NCI-H526 (cell line): Measurements from ENCODE around the gene PPDPF.

Experiments used
- DNase-seq, 2 experiments: peaks; one replicate each; lab custom pipeline; 2025; lab: John Stamatoyannopoulos, UW

Gene PPDPF

DNA sequence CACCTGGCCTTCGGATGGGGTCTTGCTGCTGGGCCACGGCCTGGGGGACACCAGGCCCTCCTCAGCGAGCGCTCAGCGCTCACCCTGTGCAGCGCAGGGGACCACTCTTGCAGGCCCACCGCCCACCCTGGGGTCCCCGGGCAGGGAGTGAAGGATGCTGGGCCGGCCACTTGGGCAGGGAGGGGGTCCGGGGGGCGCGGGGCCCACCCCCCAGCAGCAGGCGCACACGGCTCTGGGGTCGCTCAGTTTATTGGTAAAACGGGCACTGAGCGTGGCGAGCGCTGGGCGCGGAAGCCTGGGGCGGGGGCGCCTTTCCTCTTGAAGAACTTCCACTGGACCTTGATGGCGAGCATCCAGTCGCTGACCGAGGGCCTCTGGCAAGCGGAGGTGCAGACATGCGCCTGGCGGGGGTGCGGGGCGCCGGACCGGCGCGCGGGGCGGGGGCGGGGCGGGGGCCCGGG lies 32.8 kb upstream of the PPDPF start:
- no peak for DNase-seq

DNA sequence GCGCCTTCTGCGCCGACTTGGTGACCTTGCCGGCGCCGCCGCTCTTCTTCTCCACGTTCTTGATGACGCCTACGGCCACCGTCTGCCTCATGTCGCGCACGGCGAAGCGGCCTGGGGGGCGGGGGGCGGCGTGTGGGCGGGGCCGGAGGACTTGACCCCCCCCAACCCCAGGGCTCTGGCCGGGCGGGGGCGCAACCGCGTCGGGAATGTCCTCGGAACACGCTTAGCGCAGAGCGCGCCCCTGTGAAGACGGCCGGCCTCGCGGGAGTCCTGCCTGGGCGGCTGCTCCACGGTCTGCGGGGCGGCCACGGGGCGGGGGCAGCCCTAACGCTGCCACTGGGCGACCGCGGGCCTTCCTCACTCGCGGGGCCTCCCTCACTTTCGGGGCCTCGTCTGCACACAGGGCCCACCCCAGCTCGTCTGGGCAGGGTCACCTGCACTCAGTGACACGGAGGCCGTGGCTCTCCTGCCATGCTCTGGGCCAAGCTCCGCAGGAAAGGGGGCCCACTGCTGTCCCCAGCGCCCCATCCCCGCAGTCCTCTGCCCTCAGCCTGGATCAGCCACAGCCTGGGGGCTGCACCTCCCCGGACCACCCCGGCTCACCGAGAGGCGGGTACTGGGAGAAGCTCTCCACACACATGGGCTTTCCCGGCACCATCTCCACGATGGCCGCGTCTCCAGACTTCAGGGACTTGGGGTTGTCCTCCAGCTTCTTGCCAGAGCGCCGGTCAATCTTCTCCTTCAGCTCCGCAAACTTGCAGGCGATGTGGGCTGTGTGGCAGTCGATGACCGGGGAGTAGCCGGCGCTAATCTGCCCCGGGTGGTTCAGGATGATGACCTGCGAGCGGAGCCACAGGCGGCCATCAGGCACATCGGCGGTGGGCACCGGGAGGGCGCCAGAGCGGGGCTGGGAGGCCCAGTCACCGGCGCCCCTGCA lies 32.0 kb upstream of the PPDPF start:
- DNase-seq: no peak

DNA sequence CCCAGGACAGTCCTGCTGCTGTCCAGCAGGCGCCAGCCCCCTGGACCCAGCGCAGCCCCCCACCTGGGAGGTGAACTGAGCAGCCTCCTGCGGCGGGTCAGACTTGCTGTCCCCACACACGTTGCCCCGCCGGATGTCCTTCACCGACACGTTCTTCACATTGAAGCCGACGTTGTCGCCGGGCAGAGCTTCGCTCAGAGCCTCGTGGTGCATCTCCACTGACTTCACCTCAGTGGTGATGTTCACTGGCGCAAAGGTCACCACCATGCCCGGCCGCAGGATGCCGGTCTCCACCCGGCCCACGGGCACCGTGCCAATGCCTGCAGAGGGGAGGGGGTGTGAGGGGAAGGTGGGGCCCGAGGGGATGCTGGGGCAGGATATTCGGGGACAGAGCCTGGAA lies 30.1 kb upstream of the PPDPF start:
- DNase-seq: no peak

DNA sequence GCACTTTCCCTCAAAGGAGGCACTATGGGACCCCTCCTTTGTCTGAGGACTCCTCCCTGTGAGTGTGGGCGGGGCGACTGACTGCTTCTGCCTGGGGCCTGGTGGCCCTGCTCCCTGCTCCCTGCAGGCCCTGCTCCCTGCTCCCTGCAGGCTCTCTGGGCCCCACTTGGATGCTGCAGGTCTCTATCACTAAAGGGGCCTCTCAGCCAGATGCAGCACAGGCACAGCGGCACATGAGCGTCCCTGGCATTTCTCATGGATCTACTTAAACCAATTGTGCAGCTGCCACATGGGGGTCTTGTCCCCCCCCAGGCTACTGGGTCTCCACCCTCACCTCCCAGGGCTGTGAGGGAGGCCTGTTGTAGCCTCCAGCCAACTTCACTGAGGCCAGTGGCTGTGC lies 29.5 kb upstream of the PPDPF start:
- no peak for DNase-seq

DNA sequence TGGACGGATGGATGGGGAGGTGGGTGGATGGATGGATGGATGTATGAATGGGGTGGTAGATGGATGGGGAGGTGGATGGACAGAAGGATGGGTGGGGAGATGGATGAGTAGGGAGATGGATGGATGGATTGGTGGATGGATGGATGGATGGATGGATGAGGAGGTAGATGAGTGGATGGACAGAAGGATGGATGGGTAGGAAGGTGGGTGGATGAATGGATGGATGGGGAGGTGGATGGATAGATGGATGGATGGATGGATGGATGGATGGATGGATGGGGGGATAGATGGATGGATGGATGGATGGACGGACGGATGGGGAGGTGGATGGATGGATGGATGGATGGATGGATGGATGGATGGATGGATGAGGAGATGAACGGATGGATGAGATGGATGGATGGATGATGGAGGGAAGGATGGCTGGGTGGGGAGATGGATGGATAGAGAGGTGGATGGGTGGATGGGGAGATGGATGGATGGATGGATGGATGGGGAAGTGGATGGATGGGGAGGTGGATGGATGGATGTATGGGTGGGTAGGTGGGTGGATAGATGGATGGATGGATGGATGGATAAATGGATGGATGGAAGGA lies 28.8 kb upstream of the PPDPF start:
- no peak for DNase-seq

DNA sequence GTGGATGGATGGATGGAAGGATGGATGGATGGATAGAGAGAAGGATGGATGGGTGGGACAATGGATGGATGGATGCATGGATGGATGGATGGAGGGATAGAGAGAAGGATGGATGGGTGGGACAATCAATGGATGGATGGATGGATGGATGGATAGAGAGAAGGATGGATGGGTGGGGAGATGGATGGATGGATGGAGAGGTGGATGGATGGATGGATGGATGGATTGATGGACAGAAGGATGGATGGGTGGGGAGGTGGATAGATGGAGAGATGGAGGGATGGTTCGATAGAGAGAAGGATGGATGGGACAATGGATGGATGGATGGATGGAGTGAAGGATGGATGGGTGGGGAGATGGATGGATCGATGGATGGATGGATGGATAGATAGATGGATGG lies 28.0 kb upstream of the PPDPF start:
- DNase-seq: no peak

DNA sequence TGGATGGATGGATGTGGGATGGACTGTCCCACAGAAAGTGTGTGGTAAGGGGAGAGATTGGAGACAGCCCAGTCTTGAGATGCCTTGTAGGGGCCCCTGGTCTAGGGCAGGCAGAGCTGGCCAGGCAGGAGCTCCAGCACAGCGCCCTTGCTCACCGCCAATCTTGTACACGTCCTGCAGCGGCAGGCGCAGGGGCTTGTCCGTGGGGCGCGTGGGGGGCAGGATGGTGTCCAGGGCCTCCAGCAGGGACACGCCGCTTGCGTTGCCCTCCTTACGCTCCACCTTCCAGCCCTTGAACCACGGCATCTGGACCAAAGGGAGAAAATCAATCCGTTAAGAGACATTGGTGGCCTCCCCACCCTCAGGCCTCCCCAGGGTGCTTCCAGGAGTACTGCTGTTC lies 27.6 kb upstream of the PPDPF start:
- no peak for DNase-seq

DNA sequence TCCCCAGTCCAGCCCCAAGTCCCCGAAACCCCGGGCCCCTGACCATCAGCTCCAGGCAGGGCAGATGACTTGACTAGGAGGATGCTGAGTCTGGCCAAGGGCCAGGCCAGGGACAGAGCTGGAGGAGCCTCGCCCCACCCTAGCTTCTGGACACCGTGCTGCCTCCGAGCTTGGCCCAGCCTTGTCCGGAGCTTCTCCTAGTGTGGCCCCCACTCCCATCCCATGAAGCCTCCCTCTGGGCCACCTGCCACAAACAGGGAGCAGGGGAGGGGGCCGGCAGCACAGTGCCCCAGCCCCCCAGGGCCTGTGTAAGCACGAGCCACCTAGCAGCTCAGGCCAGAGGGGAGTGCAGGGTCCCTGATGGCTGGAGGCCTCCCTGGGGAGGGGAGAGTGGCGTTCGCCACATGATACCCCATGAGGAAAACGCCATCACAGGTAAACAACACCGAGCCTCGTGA lies 27.0 kb upstream of the PPDPF start:
- DNase-seq: no peak

DNA sequence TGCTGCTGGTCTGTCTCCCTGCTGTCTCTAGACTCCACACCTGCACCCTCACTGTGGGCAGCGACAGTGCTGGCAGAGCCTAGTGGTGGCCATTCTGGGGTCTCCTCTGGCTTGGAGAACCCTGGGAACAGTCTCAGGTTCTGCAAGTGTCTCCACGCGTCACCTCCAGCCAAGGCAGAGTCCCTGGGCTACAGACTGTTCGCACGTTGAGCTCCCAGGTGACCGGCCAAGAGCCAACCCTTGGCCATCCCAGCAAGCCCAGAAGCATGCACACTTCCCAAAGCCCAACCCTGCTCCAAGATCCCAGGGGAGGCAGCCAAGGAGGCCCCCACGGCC lies 26.5 kb upstream of the PPDPF start:
- no peak for DNase-seq

DNA sequence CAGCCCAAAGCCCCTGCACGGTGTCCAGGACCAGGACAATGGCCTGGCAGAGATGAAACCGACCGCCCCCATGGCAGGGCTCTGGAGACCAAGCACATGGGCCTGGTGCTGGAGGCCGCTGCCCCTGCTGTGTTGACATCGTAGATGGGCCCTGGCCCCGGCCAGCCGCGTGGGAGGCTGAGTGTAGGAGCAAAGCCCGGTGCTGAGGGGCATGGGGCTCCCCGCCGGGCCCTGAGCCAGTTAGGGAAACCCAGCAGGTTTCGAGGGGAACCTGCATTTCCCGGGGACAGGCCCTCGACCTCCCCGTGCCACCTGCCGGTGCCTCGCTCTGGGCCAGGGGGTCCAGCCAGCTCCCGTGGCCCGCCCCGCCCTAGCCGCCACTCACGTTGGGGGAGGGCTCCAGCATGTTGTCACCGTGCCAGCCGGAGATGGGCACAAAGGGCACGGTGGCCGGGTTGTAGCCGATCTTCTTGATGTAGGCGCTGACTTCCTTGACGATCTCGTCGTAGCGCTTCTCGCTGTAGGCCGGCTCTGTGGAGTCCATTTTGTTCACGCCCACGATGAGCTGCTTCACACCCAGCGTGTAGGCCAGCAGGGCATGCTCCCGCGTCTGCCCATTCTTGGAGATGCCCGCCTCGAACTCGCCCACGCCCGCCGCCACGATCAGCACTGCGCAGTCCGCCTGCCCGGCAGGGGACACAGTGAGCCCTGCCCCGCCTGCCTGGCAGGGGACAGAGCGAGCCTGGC lies 26.0 kb upstream of the PPDPF start:
- no peak for DNase-seq

DNA sequence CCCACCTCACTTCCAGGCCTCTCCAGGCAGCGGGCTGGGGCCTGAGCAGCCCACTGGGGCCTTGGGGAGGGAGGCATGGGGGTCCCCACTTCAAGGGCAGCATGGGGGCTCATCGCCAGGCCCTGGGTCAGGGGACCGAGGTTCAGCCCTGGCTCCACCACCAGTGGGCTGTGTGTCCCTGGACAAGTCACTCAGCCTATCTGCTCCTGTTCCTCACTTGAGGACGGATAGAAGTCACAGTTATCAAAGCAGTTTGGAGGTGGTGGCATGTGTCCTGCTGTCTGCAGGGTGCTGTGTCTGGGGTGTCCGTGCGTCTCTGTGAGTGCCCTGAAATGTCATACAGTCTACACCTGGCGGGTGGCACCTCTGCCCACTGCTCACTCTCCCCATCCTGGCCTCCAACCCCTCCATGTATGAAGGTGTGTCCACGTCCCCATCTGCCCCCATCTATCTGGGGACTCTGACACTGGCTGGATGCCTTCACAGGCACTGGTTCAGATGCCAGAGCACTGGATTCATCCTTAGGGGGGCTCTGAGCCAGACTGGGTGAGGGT lies 25.3 kb upstream of the PPDPF start:
- no peak for DNase-seq

DNA sequence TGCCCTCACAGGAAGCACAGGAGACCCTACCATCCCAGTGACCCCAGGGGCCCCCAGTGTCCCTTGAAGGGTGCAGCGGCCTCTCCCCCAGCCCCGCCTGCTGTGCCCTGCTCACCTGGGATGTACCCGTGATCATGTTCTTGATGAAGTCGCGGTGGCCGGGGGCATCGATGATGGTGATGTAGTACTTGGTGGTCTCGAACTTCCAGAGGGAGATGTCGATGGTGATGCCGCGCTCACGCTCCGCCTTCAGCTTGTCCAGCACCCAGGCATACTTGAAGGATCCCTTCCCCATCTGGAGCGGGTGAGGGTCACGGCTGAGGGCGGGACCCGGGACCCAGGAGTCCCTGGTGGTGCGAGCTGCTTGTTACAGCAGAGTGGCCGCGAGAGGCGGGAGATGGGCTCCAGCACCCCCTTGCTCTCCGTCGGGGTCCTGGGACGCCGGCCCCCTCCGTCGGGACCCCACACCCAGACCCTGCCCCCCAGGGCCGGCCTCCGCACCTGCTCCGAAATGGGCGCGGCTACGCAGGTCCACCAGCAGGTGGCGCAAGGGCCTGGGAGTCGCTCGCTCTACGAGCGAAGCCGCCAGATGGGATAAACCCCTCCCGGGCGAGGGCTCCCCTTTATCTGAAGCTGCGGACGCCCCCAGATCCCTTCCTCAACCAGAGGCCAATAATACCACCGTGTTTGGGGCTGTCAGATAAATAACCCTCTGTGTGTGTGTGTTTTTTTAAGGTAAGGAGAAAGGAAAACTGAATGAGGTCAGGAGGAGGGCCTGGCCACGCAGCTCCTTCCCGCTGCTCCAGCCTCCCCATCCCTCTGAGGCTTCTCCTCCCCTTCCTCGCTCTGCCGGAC lies 24.6 kb upstream of the PPDPF start:
- DNase-seq: peak in 1 of 2 experiments; percentile 78

DNA sequence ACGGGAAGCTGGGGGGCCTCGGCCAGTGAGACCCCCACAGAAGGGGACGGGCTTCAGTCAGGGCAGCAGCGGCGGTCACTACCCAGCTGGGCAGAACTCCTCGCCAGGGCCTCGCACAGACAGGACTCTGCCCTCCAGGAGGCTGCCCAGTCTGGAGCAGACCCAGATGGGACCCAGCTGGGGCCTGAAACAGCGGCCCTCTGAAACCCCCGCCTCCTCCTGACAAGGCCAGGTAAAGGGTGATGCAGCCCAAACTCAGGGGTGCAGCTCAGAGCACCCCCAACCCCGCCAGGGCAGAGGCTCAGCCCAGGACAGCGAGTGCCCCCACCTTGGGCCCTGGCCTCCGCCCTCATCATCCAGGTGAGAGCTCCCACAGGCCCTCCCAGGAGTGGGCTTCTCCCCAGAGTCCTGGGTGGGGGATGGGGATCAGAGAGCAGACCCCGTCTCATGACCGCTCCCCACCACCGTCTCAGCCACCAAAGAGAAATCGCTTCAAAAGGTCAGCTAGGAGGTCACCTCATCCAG lies 23.9 kb upstream of the PPDPF start:
- no peak for DNase-seq

DNA sequence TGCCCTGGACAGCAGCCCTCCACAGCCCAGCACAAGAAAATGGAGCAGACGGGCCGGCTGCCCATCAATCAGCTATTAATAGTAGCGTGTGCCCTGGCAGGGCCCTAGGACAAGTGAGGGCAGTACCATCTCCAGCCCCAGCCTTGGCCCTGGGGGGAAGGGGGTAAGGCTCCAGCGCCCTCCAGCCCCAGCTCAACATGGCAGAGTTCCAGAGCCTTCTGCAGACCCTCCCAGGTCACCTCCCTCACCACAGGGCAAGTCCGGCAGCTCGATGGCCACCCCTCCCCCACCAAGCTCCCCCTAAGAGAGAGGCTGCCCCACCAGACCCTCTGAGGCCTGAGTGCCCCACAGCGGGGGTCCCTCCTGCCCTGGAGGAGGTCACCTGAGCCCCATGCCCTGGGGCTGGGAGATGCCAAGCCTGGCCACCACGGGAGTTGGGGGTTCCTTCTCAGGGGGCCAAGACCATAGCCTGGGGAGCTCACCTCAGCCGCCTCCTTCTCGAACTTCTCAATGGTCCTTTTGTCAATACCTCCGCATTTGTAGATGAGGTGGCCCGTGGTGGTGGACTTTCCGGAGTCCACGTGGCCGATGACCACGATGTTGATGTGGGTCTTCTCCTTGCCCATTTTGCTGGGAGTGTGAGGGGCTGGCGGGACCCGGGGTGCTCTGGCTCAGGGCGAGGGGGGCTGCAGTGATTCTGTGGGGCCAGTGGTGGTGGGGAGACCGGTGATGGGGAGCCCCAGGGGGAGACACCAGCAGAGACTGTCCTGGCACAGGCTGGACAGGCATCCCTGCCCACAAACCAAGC lies 23.2 kb upstream of the PPDPF start:
- no peak for DNase-seq

DNA sequence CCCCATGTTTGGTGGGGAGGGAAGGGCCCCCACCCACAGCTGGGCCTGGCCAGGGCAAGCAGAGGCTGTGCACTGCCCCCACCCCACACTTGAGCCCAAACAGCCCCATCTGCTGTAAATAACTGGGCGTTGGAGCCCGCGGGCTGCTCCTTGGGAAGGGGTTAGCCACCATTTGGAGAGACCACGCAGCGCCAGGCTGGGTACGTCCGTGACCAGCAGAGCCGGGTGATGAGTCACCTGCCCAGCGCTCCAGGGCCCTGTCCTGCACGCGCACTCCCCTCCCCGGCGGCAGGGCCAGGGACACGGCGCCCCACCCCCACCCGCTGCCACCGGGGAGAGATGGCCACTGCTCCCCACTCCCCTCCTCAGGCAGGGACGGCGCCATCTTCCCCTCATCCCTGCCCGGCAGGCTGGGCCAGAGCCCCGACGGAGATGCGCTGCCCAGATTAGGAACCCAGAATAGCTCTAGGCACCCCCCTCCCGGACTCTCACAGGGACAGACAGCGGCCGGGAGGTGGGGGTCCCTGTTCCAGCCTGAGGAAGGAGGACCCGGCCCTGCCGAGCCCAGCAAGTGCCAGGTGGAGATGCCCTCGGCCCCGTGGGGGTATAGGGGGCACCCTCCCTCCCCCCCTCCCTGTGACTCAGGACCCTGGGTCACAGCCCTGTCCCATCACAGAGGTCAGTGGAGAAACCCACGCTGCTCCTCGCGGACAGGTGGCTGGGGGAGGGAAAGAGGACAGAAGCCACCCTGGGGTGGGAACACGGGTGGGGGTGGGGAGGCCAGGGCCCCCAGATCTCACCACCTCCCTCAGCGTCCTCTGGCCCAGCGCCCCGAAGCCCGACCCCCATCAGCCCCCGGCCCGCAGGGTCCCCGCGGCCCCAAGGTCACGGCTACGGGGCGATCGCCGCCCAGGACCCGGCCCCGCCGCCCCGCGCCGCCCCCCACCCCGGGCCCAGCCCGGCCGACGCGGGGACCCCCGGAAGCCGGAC lies 22.3 kb upstream of the PPDPF start:
- peak in 1 of 2 experiments; percentile 64 for DNase-seq

DNA sequence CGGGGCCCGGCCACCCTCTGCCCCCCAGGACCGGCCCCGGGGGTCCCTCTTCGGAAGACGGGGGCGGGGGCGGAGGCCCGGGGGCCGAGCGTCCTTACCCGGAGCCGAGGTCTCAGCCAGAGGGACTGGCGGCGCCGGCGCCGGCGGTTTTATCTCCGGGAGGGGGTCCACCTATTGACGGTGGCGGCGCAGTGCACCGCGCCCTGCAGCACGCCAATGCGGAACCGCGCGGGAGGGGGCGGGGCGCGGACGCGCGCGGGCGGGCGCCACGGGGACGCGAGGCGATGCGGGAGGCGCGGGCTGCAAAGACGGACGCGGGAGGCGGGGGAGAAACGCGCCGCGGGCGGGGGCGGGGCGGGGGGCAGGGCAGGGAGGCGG lies 21.6 kb upstream of the PPDPF start, which contains the start of gene EEF1A2:
EEF1A2 (minus strand) TSS at position 124 of the 378 bp plus-strand sequence. CDS start 1,320 bp downstream, outside the sequence.
- DNase-seq: peak in 1 of 2 experiments; percentile 85

DNA sequence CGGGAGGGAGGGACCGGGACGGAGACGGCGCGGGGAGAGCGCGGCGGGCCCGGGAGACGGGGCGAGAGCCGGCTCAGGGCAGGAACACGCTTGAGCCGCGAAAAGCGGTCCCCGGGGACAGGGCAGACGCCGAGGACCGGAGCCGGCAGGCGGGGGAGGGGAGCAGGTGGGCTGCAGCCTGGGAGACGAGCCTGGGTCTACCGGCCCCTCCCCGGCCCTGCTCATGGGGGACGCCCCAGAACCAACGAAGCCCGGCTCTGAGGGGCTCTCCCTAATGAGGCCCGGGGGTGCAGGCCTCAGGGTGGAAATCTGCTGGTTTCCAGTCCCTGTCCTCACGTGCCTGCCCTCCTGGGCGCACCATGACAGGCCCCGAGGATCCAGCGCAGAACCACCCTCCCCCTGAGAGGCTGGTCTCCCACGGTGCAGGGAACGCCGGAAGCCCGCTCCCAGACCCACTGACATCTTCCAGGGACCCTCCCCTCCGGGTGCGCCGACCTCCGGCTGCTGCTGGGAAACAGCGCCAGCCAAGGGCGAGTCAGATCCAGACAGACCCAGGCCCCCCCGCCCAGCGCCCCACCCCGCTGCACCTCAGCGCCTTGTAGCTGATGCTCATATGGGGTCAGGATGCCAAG lies 21.1 kb upstream of the PPDPF start:
- DNase-seq: peak in 1 of 2 experiments; percentile 85

DNA sequence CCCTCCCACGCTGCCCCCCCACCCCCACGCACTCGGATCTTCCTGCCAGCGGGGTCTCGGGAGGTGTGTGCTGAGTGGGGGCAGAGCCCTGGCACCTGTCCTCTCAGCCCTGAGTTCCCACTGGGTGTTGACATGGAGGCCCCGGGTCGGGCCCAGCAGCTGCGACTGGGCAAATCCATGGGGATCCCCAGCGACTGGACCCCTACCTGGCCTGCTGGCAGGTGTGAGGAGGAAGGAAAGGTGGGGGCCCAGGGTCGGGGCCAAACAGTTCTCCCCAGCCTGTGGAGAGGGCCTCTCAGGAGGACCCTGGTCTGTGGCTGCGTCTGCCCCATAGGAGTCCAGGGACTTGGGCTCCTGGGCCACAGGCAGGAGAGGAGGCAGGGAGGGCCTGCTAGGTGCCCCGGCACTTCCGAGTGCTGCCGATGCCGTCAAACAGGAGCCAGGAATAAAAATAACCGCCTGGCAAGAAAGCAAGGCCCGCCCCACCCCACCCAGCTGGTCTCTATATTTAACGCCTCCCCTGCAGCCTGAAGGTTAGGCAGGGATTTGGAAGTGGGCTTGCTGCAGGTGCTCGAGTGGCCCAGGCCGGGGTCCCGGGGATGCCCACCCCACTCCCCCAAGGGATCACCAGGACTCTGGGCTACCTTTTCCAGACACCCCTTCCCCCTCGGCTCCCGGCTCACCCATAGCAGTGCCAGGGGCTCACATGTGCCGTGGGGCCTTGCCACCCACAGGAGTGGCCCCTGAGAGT lies 20.2 kb upstream of the PPDPF start:
- DNase-seq: no peak
